Lower lobe of right lung (tissue), 2 donors: ENCODE results near the gene PIK3R4. TPM values are rescaled to one million over a fixed set of nuclear protein-coding genes. Genes with fewer than 3 reads are reported as not detected.
A peak's percentile ranks its signal among the peaks of the same experiment; 100 is the strongest.

Experiments
- ATAC-seq, 2 donors: fragments of 200-7000 bp; cut with Tn5 transposase; one replicate each; pipeline ENCODE4 v1.9.1; 2020 to 2022; ENCODE audit warnings: mild to moderate bottlenecking in 2 of 2, moderate library complexity in 2 of 2
- DNase-seq: peaks from one replicate; pipeline ENCODE4 v3.0.0-alpha.2; 2020
- H3K27ac ChIP-seq: fragments of 200-600 bp; one replicate; pipeline ENCODE4 v1.8.0; 2022
- H3K27me3 ChIP-seq: fragments of 200-600 bp; one replicate; pipeline ENCODE4 v1.8.0; 2022; ENCODE audit warnings: low read depth
- H3K36me3 ChIP-seq: fragments of 200-600 bp; one replicate; pipeline ENCODE4 v1.8.0; 2022; ENCODE audit warnings: mild to moderate bottlenecking
- H3K4me1 ChIP-seq: fragments of 200-600 bp; one replicate; pipeline ENCODE4 v1.8.0; 2022
- H3K4me3 ChIP-seq: fragments of 200-600 bp; one replicate; pipeline ENCODE4 v1.8.0; 2022; ENCODE audit warnings: mild to moderate bottlenecking
- H3K9me3 ChIP-seq: fragments of 200-600 bp; one replicate; pipeline ENCODE4 v1.8.0; 2022
- CTCF ChIP-seq: fragments of 200-600 bp; IDR thresholded peaks from one replicate; pipeline ENCODE4 v1.8.0; 2022; ENCODE audit warnings: antibody characterized with exemption, mild to moderate bottlenecking
- intact Hi-C: fragments of 100-400 bp; cut with DNase I; formaldehyde crosslinking; loops from one replicate; pipeline ENCODE4 v1.11.0; 2022
- total RNA-seq: library from RNA; stranded (reverse); fragmentation: NEBNext Ultra II Directional; extraction: Animal tissue kit (Norgen Biotek cat#: 25700); gene quantifications from one replicate; pipeline ENCODE4 v1.2.1, GENCODE V29; 2021
- donor health status: DM: no; HTN: yes; CAD: no; lungs with severe emphysema.

PIK3R4 gene
- total RNA-seq, 1 donor from 2014 or later: 26.3 TPM

- no peak for ATAC-seq
- H3K36me3 ChIP-seq: peaks cover 63% of the 10 kb centered on the region
- no peak for DNase-seq
Measured at GRCh38 chr3:130702985-130703384, 43.6 kb downstream of the PIK3R4 start.

GRCh38 chr3:130700541-130700940, 46.1 kb downstream of the PIK3R4 start:
- Histone ChIP-seq H3K36me3 (peaks cover 47% of the 10 kb centered on the region), H3K27me3 (no peaks in the 10 kb centered on the region), H3K4me1 (no peaks in the 10 kb centered on the region), H3K9me3 (no peaks in the 10 kb centered on the region), H3K27ac (no peak overlapping the region), H3K4me3 (no peak overlapping the region)
- intact Hi-C loops: no loop called here
- no peak for TF ChIP-seq CTCF
- DNase-seq (no peak), ATAC-seq (no peak)

More at GRCh38 chr3:130702985-130703384, 43.6 kb downstream of the PIK3R4 start:
- Histone ChIP-seq H3K4me1 (no peaks in the 10 kb centered on the region), H3K4me3 (no peak overlapping the region), H3K9me3 (no peaks in the 10 kb centered on the region), H3K27me3 (no peaks in the 10 kb centered on the region), H3K27ac (no peak overlapping the region)
- no peak for TF ChIP-seq CTCF
- intact Hi-C loops: no loop called here

- Histone ChIP-seq H3K36me3 (peaks cover 44% of the 10 kb centered on the region), H3K27ac (no peak overlapping the region), H3K27me3 (no peaks in the 10 kb centered on the region), H3K4me3 (no peak overlapping the region), H3K4me1 (no peaks in the 10 kb centered on the region), H3K9me3 (no peaks in the 10 kb centered on the region)
- intact Hi-C loops: no loop called here
- DNase-seq (no peak), ATAC-seq (no peak)
- TF ChIP-seq CTCF: peak; percentile 44
Measured at GRCh38 chr3:130699765-130700164, 46.9 kb downstream of the PIK3R4 start.

GRCh38 chr3:130693314-130693713, 53.3 kb downstream of the PIK3R4 start:
- Histone ChIP-seq H3K9me3 (no peaks in the 10 kb centered on the region), H3K27ac (no peak overlapping the region), H3K36me3 (peaks cover 36% of the 10 kb centered on the region), H3K27me3 (no peaks in the 10 kb centered on the region), H3K4me1 (no peaks in the 10 kb centered on the region), H3K4me3 (no peak overlapping the region)
- ATAC-seq: no peak
- intact Hi-C loops: no loop called here
- no peak for DNase-seq
- no peak for TF ChIP-seq CTCF

- intact Hi-C loops: no loop called here
- Histone ChIP-seq H3K4me1 (no peaks in the 10 kb centered on the region), H3K9me3 (no peaks in the 10 kb centered on the region), H3K4me3 (no peak overlapping the region), H3K36me3 (peaks cover 35% of the 10 kb centered on the region), H3K27ac (no peak overlapping the region), H3K27me3 (no peaks in the 10 kb centered on the region)
- ATAC-seq: no peak
- no peak for TF ChIP-seq CTCF
- DNase-seq: no peak
Measured at GRCh38 chr3:130692455-130692854, 54.2 kb downstream of the PIK3R4 start.
